ENCODE data around the gene ADGRD1.

DNA sequence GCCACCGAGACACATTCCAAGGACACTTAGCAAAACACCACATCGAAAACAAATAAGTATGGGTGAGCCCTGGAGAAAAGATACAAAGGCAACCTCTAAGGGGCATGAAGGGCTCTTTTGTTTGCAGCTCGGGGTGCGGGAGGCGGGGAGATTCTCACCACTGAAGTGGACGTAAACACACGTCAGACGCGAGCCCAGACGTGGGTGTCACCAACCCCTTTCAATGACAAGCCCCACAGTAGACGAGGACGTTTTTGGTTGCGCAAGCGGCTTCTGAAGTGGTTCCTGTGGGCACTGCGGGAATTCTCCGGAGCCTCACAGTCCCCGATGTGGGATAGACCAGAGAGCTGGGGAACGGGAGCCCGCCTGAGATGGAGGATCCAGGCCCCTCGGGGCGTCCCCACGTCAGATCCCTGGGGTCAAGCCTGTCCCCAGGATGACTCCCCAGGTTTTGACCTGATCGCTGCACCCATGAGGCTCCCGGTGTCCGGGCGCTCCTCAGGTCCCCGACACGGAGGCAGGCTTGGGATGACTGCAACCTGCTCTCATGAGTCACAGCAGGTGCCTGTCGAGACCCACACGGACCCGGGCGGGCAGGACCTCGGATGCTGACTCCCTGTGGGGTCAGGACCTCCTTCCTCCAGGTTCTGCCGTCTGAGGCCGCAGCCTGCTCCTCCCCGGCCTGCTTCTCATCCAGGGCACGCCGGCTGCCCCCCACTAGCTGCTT, 20.3 kb upstream of the ADGRD1 start:
- TF ChIP-seq POLR2AphosphoS5 (IDR thresholded peaks at IDR 0.05): no peak
- no peak for TF ChIP-seq POLR2A (IDR thresholded peaks at IDR 0.05)
- TF ChIP-seq, protein P1, sequence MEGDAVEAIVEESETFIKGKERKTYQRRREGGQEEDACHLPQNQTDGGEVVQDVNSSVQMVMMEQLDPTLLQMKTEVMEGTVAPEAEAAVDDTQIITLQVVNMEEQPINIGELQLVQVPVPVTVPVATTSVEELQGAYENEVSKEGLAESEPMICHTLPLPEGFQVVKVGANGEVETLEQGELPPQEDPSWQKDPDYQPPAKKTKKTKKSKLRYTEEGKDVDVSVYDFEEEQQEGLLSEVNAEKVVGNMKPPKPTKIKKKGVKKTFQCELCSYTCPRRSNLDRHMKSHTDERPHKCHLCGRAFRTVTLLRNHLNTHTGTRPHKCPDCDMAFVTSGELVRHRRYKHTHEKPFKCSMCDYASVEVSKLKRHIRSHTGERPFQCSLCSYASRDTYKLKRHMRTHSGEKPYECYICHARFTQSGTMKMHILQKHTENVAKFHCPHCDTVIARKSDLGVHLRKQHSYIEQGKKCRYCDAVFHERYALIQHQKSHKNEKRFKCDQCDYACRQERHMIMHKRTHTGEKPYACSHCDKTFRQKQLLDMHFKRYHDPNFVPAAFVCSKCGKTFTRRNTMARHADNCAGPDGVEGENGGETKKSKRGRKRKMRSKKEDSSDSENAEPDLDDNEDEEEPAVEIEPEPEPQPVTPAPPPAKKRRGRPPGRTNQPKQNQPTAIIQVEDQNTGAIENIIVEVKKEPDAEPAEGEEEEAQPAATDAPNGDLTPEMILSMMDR (IDR thresholded peaks at IDR 0.05): no peak
- no peak for TF ChIP-seq EP300 (IDR thresholded peaks at IDR 0.05; ENCODE audit: low read depth)
